Raji (cell line): ENCODE measurements around the gene TRIM72.

ENCODE experiments used
- POLR2A ChIP-seq: IDR thresholded peaks from 2 replicates; pipeline ENCODE4 v1.6.1; 2011; ENCODE audit warnings: low read depth, low read length, control low read depth; ENCODE audit not compliant: insufficient read depth

Gene TRIM72

GRCh38 chr16:31187808-31188189 is 26.1 kb upstream of the TRIM72 start:
- no peak for TF ChIP-seq POLR2A

GRCh38 chr16:31188450-31189411 is 25.2 kb upstream of the TRIM72 start:
- no peak for TF ChIP-seq POLR2A

GRCh38 chr16:31189412-31189778 is 24.5 kb upstream of the TRIM72 start:
- no peak for TF ChIP-seq POLR2A

- no peak for TF ChIP-seq POLR2A
Observed at GRCh38 chr16:31190061-31190460, 23.9 kb upstream of the TRIM72 start.

- TF ChIP-seq POLR2A = no peak
Observed at GRCh38 chr16:31190818-31191444, 23.0 kb upstream of the TRIM72 start.

GRCh38 chr16:31191697-31192428 is 22.1 kb upstream of the TRIM72 start:
- no peak for TF ChIP-seq POLR2A

- TF ChIP-seq POLR2A = no peak
Observed at GRCh38 chr16:31192856-31193642, 20.9 kb upstream of the TRIM72 start.

GRCh38 chr16:31193874-31194273 is 20.0 kb upstream of the TRIM72 start:
- TF ChIP-seq POLR2A = no peak

- no peak for TF ChIP-seq POLR2A
Observed at GRCh38 chr16:31194898-31195297, 19.0 kb upstream of the TRIM72 start.

- no peak for TF ChIP-seq POLR2A
Observed at GRCh38 chr16:31196324-31197088, 17.4 kb upstream of the TRIM72 start.

GRCh38 chr16:31198207-31198882 is 15.6 kb upstream of the TRIM72 start:
- no peak for TF ChIP-seq POLR2A

GRCh38 chr16:31199430-31200041 is 14.4 kb upstream of the TRIM72 start:
- TF ChIP-seq POLR2A = no peak
